CD14-positive monocyte (primary cell): Measurements from ENCODE around the gene NEK7. TPM values are rescaled to one million over a fixed set of nuclear protein-coding genes. Genes with fewer than 3 reads are reported as not detected.

Experiments
- DNase-seq, 3 donors: peaks; one replicate each; pipeline ENCODE4 v3.0.0-alpha.2; 2011 to 2022
- H2AFZ ChIP-seq: 2 replicates; pipeline ENCODE4 v1.6.0; 2012; ENCODE audit warnings: mild to moderate bottlenecking, low read depth, low read length, inconsistent platforms; ENCODE audit not compliant: insufficient read depth, poor library complexity, severe bottlenecking
- H3K27ac ChIP-seq, 2 donors: 1 replicate in 1 of 2; 2 replicates in 1 of 2; pipeline ENCODE4 v1.5.1; 2012 to 2013; ENCODE audit warnings: low read length in 2 of 2, control low read depth in 1 of 2, inconsistent platforms in 1 of 2, low read depth in 1 of 2, mild to moderate bottlenecking in 1 of 2
- H3K27me3 ChIP-seq, 2 donors: one replicate each; pipeline versions ENCODE4 v1.6.0 to v1.6.1; 2011 to 2013; ENCODE audit warnings: low read length in 2 of 2; ENCODE audit not compliant: control insufficient read depth in 2 of 2, insufficient read depth in 2 of 2
- H3K36me3 ChIP-seq, 2 donors: replicated peaks in 1 of 2; 1 replicate in 1 of 2; 2 replicates in 1 of 2; pipeline versions ENCODE4 v1.5.1 to v1.6.1; 2012 to 2013; ENCODE audit warnings: low read length in 2 of 2, control low read depth in 1 of 2, inconsistent platforms in 1 of 2, mild to moderate bottlenecking in 1 of 2; ENCODE audit not compliant: insufficient read depth in 2 of 2, control insufficient read depth in 1 of 2
- H3K4me1 ChIP-seq, 2 donors: 1 replicate in 1 of 2; 2 replicates in 1 of 2; pipeline versions ENCODE4 v1.5.1 to v1.6.1; 2012 to 2013; ENCODE audit warnings: low read length in 2 of 2, control low read depth in 1 of 2, inconsistent platforms in 1 of 2, mild to moderate bottlenecking in 1 of 2, moderate library complexity in 1 of 2; ENCODE audit not compliant: insufficient read depth in 2 of 2, control insufficient read depth in 1 of 2
- H3K4me2 ChIP-seq: replicated peaks from 2 replicates; pipeline ENCODE3; 2012; ENCODE audit warnings: low read length, moderate library complexity, mild to moderate bottlenecking; ENCODE audit not compliant: poor library complexity, severe bottlenecking; ENCODE audit errors: extremely low read depth
- H3K4me3 ChIP-seq, 3 experiments: fragments of 200-600 bp in 1 of 3; sonication (generic) in 1 of 3; replicated peaks in 1 of 3; 1 replicate in 2 of 3; 2 replicates in 1 of 3; pipeline ENCODE4 v1.5.1; 2011 to 2013; ENCODE audit warnings: low read length in 3 of 3, mild to moderate bottlenecking in 3 of 3, control low read depth in 2 of 3, low read depth in 2 of 3, inconsistent platforms in 1 of 3, moderate library complexity in 1 of 3
- H3K79me2 ChIP-seq: 2 replicates; pipeline ENCODE4 v1.6.0; 2012; ENCODE audit warnings: mild to moderate bottlenecking, control low read depth, inconsistent platforms, low read length, moderate library complexity; ENCODE audit not compliant: insufficient read depth
- H3K9ac ChIP-seq: 2 replicates; pipeline ENCODE4 v1.6.0; 2017; ENCODE audit warnings: low read length, mild to moderate bottlenecking; ENCODE audit not compliant: insufficient read depth, poor library complexity, severe bottlenecking
- H3K9me3 ChIP-seq, 2 donors: replicated peaks in 1 of 2; 1 replicate in 1 of 2; 2 replicates in 1 of 2; pipeline versions ENCODE4 v1.5.1 to v1.6.1; 2012 to 2013; ENCODE audit warnings: low read length in 2 of 2, control low read depth in 1 of 2; ENCODE audit not compliant: control insufficient read depth in 1 of 2, insufficient read depth in 1 of 2
- H4K20me1 ChIP-seq: 2 replicates; pipeline ENCODE4 v1.6.0; 2012; ENCODE audit warnings: mild to moderate bottlenecking, low read length, control low read depth, moderate library complexity; ENCODE audit not compliant: insufficient read depth
- H3K27ac Mint-ChIP-seq, 7 donors: one replicate each; pipeline ENCODE4 v1.8.0; 2020; ENCODE audit warnings: mild to moderate bottlenecking in 7 of 7, mixed read lengths in 7 of 7, moderate library complexity in 6 of 7, inconsistent platforms in 2 of 7
- H3K27me3 Mint-ChIP-seq, 3 donors: one replicate each; pipeline ENCODE4 v1.8.0; 2021 to 2022; ENCODE audit warnings: low read depth in 3 of 3, mild to moderate bottlenecking in 3 of 3, mixed read lengths in 3 of 3, moderate library complexity in 3 of 3, inconsistent platforms in 1 of 3
- H3K36me3 Mint-ChIP-seq, 2 donors: one replicate each; pipeline ENCODE4 v1.8.0; 2020; ENCODE audit warnings: mixed read lengths in 2 of 2, inconsistent platforms in 1 of 2, mild to moderate bottlenecking in 1 of 2
- H3K4me1 Mint-ChIP-seq: one replicate; pipeline ENCODE4 v1.8.0; 2020; ENCODE audit warnings: mild to moderate bottlenecking, mixed read lengths
- H3K4me3 Mint-ChIP-seq, 2 donors: one replicate each; pipeline ENCODE4 v1.8.0; 2020; ENCODE audit warnings: mild to moderate bottlenecking in 2 of 2, mixed read lengths in 2 of 2, moderate library complexity in 1 of 2
- H3K9me3 Mint-ChIP-seq, 7 donors: one replicate each; pipeline ENCODE4 v1.8.0; 2020 to 2022; ENCODE audit warnings: mixed read lengths in 7 of 7, mild to moderate bottlenecking in 6 of 7, moderate library complexity in 6 of 7, inconsistent platforms in 2 of 7
- CTCF ChIP-seq: fragments of 200-600 bp; IDR thresholded peaks from one replicate; pipeline ENCODE4 v1.8.0; 2022; ENCODE audit warnings: antibody characterized with exemption, mild to moderate bottlenecking
- WGBS: methylation state at CpG from one replicate; pipeline ENCODE4 v1.1.5; 2013; ENCODE audit warnings: missing lambda C conversion rate; ENCODE audit not compliant: insufficient coverage; 5-methylcytosine and 5-hydroxymethylcytosine counted together
- intact Hi-C, 2 donors: fragments of 100-400 bp; cut with micrococcal nuclease; formaldehyde crosslinking; loops; one replicate each; pipeline versions ENCODE4 v1.15.0 to v1.15.1; 2023
- polyA plus RNA-seq, 3 donors: library from polyadenylated mRNA; depleted of rRNA in 1 of 3; unstranded in 2 of 3; stranded (reverse) in 1 of 3; fragments of 300-500 nt in 2 of 3; fragments of >200 nt in 1 of 3; fragmentation: Illumina TruSeq in 2 of 3; gene quantifications; 1 replicate in 2 of 3; 2 replicates in 1 of 3; pipeline ENCODE4 v1.2.3, GENCODE V29; 2012 to 2021

The NEK7 gene
- polyA plus RNA-seq, 3 donors = 16.0 to 50.1 (median 46.5) TPM

- H3K9me3 ChIP-seq = peaks cover 0 to 6% of the 10 kb centered on the region in 2 donors
- H3K9ac ChIP-seq = no peak overlapping the region
- no peaks in the 10 kb centered on the region for H3K27me3 ChIP-seq
- peaks cover 0 to 4% of the 10 kb centered on the region in 2 donors for H3K36me3 Mint-ChIP-seq
- peaks cover 99% of the 10 kb centered on the region for H4K20me1 ChIP-seq
- no peak for DNase-seq
- H3K79me2 ChIP-seq = peaks cover 98% of the 10 kb centered on the region
- H3K27ac ChIP-seq = no peak overlapping the region
- peaks cover 10% of the 10 kb centered on the region for H3K4me1 Mint-ChIP-seq
- no peak for TF ChIP-seq CTCF
- no peak overlapping the region for H3K4me3 ChIP-seq
- H3K4me3 Mint-ChIP-seq = no peak overlapping the region
- no peaks in the 10 kb centered on the region for H3K4me1 ChIP-seq
- H3K27ac Mint-ChIP-seq = peak overlapping the region in 1 of 7 donors; percentile 5
- intact Hi-C loops = no loop called here
- H3K36me3 ChIP-seq = no peaks in the 10 kb centered on the region
- no CpG with 5 or more reads among the region's 1 CpG for WGBS
- peaks cover 0 to 6% (median 3%) of the 10 kb centered on the region in 7 donors for H3K9me3 Mint-ChIP-seq
- no peaks in the 10 kb centered on the region for H3K27me3 Mint-ChIP-seq
- H3K4me2 ChIP-seq = no peak overlapping the region
- H2AFZ ChIP-seq = no peak overlapping the region
These were observed 46.6 kb downstream of the NEK7 start for GRCh38 chr1:198203434-198203833.

GRCh38 chr1:198205016-198205684 is 48.4 kb downstream of the NEK7 start:
- H3K27ac ChIP-seq = no peak overlapping the region
- H3K79me2 ChIP-seq = peaks cover 95% of the 10 kb centered on the region
- H3K27me3 ChIP-seq = no peaks in the 10 kb centered on the region
- H3K9ac ChIP-seq = no peak overlapping the region
- peaks cover 91% of the 10 kb centered on the region for H4K20me1 ChIP-seq
- H3K4me3 ChIP-seq = no peak overlapping the region
- no peak overlapping the region for H2AFZ ChIP-seq
- Mint-ChIP-seq H3K9me3 (peaks cover 0 to 6% (median 3%) of the 10 kb centered on the region in 7 donors), H3K4me3 (no peak overlapping the region), H3K4me1 (peaks cover 8% of the 10 kb centered on the region), H3K27me3 (no peaks in the 10 kb centered on the region), H3K27ac (peak overlapping the region in 1 of 7 donors; percentile 30), H3K36me3 (peaks cover 4% of the 10 kb centered on the region in 2 donors)
- intact Hi-C loops = no loop called here
- DNase-seq = no peak
- no peaks in the 10 kb centered on the region for H3K36me3 ChIP-seq
- no peak overlapping the region for H3K4me2 ChIP-seq
- H3K9me3 ChIP-seq = peaks cover 0 to 13% of the 10 kb centered on the region in 2 donors
- H3K4me1 ChIP-seq = no peaks in the 10 kb centered on the region
- WGBS = 100% methylated on average over 2 of the region's 5 CpGs
- no peak for TF ChIP-seq CTCF
